Fibroblast of skin of abdomen (primary cell): Measurements from ENCODE around the gene PTPRT.
"Not testable (repeated sequence)": the region's sequence is repeated elsewhere in the genome, so short reads cannot be mapped to it uniquely, and the experiment has no call there.

ENCODE experiments used
- DNase-seq: peaks from one replicate; pipeline ENCODE4 v3.0.0-alpha.2; 2013

Gene PTPRT

DNA sequence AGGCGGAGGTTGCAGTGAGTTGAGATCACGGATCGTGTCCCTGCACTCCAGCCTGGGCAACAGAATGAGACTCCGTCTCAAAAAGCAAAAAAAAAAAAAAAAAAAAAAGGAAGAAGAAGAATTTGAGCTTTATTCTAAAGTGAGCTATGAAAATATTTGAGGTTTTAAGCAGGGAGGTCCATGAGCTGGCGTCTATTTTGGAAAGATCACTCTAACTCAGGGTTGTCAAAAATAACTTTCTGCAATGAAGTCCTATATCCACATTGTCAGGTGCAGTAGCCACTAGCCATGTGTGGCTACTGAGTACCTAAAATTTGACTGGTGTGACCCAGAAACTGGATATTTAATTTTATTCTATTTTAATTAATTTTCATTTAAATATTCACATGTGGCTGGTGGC is 217.1 kb downstream of the PTPRT start:
- DNase-seq: no peak

GRCh38 chr20:42968746-42969145 is 221.0 kb downstream of the PTPRT start:
- no peak for DNase-seq

DNA sequence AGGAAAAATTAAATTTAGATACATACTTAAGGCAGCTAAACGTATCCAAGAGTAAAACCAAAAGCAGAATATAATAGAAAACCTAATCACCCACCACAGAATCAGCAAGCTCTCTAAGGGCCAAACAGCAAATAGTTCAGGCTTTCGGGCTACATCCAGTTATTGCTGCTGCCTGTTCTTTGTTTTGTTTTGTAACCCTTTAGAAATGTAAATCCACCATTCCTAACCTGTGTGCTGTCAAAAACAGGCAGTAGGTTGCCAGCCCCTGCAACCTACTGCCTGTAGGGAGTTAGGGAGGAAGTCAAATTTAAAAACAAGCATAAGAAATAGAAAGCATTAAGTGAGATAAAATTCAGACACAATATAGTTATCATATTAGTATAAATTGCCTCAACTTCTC is 225.9 kb downstream of the PTPRT start:
- no peak for DNase-seq

GRCh38 chr20:42961771-42962170 is 227.9 kb downstream of the PTPRT start:
- DNase-seq: no peak

- no peak for DNase-seq
Observed at GRCh38 chr20:42959996-42960395, 229.7 kb downstream of the PTPRT start.

DNA sequence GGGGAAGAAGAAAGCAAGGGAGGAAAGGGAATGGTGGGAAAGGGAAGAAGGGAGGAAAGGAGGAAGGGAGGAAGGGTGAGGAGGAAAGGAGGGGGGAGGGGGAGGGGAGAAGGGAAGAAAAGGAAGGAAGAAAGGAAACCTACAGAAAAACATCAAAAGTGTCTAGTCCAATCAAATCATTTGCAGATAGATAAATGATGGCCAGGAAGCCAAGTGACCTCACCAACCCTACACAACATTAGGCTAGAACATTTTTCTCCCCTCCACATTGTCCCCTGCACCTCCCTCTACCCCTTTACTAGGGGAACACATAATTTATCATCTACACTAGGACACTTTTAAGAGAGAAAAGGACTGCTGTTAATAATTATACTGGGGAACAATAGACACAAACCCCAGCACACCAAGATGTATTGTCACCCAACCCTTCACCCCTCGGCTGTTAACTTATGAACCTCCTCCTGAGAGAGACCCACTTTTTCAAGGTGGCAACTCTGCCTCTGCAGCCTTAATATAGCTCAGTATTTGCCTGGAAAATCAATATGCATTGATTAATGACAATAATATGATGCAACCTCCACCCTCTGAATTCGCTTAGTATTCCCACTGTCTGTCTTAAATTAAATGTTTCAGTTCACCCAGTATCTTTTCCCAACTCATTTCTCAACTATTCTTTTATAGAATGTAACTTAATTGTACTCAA is 231.2 kb downstream of the PTPRT start:
- DNase-seq: no peak

- DNase-seq: no peak
Observed at GRCh38 chr20:42957704-42958095, 232.0 kb downstream of the PTPRT start.

GRCh38 chr20:42957018-42957703 is 232.5 kb downstream of the PTPRT start:
- no peak for DNase-seq

GRCh38 chr20:42955713-42956112 is 234.0 kb downstream of the PTPRT start:
- DNase-seq: no peak

GRCh38 chr20:42954951-42955350 is 234.8 kb downstream of the PTPRT start:
- no peak for DNase-seq

- DNase-seq: no peak
Observed at GRCh38 chr20:42949950-42950349, 239.8 kb downstream of the PTPRT start.

GRCh38 chr20:42945234-42945994 is 244.3 kb downstream of the PTPRT start:
- no peak for DNase-seq

DNA sequence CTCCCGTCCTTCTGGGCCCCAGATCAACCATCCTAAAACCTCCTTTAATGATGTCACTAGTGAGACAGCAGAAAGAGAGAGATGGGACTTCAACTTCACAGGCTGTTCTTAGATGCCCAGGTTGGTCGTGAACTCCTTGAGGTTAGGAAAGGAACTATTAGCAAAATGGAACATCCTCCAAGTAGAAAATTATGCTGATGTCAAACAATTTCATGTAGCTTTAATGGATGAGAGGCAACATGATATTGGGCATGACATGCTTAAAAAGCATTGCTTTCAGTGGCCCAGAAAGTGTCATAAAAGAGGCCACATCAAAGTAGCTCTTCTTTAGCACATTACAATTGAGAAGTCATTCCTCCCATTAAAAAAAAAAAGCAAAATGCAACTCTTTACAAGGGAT is 248.1 kb downstream of the PTPRT start:
- DNase-seq: no peak

DNA sequence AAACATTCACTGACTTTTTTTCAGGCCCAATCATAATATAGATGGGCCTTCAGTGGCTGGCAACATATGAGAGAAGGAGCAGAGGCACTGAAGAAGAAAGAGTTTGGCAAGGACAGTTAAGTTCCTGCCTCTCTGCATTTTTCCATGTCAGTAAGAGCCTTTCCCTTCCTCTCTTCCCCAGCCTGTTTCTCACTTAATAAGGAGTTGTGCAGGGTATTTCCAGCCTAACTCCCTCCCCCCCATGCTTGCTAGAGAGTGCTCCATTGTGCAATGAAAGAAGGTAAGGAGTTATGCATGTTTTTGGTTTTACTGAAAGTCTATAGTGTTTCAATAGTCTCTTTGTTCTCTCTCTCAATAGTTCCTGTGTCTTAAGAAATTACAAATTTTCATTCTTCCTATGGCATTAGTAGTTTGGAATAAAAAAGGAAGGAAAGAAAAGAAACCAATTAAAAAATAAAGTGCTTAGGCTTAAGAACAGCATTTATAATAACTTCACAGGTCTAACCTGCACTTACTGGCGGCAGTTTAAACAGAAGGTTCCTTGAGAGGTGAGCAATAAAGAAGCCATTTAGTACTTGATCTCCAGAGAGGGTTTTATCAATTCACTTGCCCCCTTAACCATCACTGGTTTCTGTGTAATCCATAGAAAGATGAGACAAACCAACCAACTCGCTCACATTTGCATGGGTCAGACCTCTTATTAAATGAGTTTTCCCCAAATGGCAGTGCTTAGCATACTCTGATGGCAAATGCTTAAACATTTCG is 251.1 kb downstream of the PTPRT start:
- DNase-seq: no peak

DNA sequence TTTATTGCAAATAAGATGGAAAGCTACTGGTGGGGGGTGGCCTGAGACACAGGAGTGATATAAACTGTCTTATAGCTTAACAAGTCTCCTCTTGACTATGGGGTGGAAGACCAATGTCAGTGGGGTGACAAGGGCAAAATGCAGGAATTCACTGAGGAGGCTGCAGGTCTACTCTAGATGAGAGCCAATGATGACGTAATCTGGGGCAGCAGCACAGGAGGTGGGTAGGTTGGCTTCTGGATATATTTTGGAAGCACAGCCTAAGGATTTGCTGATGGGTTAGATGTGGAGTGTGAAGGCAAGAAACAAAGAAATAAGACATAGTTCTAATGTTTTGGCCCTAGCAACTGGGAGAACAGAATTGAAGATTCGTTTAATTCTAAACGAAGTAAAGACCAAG is 253.2 kb downstream of the PTPRT start:
- DNase-seq: no peak

DNA sequence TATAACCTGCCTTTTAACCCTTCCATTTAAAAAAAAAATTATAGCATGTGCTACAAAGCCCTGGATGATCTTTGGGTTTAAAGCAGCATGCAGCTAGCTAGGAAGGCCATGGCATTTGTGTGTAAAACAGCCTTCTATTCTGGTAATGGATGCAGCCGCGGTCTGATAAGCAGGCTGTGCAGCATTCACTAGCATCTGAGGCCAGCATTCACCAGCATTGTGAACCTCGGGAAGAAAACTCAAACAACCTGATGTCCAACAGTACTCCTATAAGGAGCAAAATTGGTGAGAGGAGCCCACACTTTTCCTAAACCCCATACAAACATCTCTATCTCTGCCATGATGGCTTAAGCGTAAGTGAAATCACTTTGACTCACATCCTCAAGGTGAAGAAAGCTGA is 265.5 kb downstream of the PTPRT start:
- DNase-seq: no peak

- DNase-seq: no peak
Observed at GRCh38 chr20:42923348-42923918, 266.3 kb downstream of the PTPRT start.

- no peak for DNase-seq
Observed at GRCh38 chr20:42920776-42921175, 268.9 kb downstream of the PTPRT start.

GRCh38 chr20:42919316-42919715 is 270.4 kb downstream of the PTPRT start:
- no peak for DNase-seq

GRCh38 chr20:42915081-42915480 is 274.6 kb downstream of the PTPRT start:
- no peak for DNase-seq

GRCh38 chr20:42914302-42914701 is 275.4 kb downstream of the PTPRT start:
- no peak for DNase-seq

DNA sequence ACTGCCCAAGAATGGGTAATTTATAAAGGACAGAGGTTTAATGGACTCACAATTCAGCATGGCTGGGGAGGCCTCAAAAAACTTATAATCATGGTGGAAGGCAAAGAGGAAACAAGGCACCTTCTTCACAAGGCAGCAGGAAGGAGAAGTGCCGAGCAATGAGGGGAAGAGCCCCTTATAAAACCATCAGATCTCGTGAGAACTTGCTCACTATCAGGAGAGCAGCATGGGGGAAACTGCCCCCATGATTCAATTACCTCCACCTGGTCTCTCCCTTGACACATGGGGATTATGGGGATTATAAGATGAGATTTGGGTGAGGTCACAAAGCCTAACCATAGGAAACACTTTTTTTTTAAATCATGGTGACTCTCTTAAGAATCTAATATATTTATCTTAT is 278.9 kb downstream of the PTPRT start:
- DNase-seq: not testable (repeated sequence)

GRCh38 chr20:42907730-42908129 is 282.0 kb downstream of the PTPRT start:
- DNase-seq: no peak
